GM20431 (cell line): ENCODE results near the gene IKZF1.

ENCODE experiments used
- in situ Hi-C: fragments of 300-500 bp; cut with MseI, MboI; formaldehyde crosslinking; loops from one replicate; pipeline ENCODE4 v1.15.0; 2020; ENCODE audit warnings: low sequenced_read_pairs; ENCODE audit not compliant: unreplicated experiment

Gene IKZF1

DNA sequence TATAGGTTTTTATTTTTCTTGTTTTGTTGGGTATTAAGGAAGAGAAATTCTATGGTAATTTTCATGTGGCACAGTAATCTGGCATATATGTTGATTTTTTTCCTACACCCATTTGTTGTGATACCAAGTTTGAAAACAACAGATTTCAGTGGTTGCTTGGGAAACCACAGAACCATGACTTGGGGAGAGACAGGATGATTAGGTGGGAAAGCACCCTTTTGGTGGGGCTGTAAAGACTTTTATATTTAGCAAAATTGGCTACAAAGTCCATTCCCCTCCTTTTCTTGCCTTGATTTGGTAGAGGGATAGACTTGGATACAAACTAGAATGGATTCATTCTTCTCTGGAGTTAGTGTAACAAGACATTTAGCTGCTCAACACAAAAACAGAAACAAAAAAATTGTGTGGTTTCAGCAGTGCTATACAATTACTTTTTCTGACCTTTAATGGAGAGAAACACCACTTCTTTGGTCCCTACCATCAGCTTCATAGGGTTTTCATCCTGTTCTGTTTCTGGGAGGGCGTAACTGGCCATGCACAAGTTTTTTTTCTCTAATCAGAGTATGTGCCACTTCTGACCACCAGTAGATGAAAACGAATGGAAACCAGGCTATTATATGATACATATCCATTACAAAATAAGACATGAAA, 92.9 kb downstream of the IKZF1 start:
- in situ Hi-C loops, result no loop called here

- in situ Hi-C loops, result no loop called here
Observed at GRCh38 chr7:50397971-50398324, 93.4 kb downstream of the IKZF1 start.

GRCh38 chr7:50399206-50399605, 94.7 kb downstream of the IKZF1 start:
- in situ Hi-C loops, result no loop called here

GRCh38 chr7:50399635-50400034, 95.1 kb downstream of the IKZF1 start:
- in situ Hi-C loops, result loop anchor here (25.0 kb wide), 1 partner anchor 187 kb away; no protein-coding TSS in a partner anchor

- in situ Hi-C loops, result loop anchor here (25.0 kb wide), 1 partner anchor 188 kb away; no protein-coding TSS in a partner anchor
Observed at GRCh38 chr7:50400114-50400513, 95.6 kb downstream of the IKZF1 start.

- in situ Hi-C loops, result loop anchor here (25.0 kb wide), 1 partner anchor 192 kb away; no protein-coding TSS in a partner anchor
Observed at GRCh38 chr7:50404392-50404791, 99.9 kb downstream of the IKZF1 start.

DNA sequence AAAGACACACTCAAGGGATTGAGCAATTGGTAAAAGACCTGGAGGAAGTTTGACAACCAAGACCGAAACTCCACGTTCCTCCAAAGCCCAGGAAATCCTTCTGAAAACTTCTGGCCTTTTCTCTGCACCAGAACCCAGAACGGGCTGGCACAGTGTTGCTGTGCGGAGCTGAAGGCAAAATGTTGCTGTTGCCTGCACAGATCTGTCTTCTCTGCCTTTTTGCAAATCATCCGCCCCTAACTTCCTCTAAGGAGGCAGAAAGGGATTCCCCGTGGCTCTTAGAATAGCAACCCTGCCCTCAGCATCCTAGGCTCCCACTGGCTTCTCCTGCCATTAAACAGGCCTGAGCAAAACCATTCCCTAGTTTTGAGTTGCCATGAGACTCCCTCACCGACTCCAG, 100.7 kb downstream of the IKZF1 start:
- in situ Hi-C loops, result loop anchor here (25.0 kb wide), 1 partner anchor 193 kb away; no protein-coding TSS in a partner anchor

DNA sequence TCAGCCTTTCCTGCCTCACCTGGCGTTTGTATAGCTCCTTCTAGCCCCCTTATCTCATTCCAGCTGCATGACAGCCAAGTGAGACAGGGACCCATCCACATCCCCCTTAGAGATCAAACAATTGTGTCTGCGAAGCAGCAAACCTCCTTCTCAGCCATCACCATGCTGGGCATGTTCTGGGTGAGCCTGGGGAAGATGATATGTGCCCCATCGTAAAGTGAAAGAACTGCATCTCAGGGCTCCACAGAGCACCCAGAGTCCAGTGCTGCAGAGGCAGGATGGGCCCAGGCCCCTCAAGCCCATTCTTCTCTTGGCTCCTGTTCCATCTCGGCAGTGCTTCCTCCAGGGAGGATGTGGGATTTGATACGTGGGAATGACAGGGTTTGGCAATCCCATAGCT, 102.4 kb downstream of the IKZF1 start:
- in situ Hi-C loops, result loop anchor here (25.0 kb wide), 1 partner anchor 195 kb away; no protein-coding TSS in a partner anchor

- in situ Hi-C loops, result loop anchor here (25.0 kb wide), 1 partner anchor 198 kb away; no protein-coding TSS in a partner anchor
Observed at GRCh38 chr7:50409856-50410745, 105.6 kb downstream of the IKZF1 start.

DNA sequence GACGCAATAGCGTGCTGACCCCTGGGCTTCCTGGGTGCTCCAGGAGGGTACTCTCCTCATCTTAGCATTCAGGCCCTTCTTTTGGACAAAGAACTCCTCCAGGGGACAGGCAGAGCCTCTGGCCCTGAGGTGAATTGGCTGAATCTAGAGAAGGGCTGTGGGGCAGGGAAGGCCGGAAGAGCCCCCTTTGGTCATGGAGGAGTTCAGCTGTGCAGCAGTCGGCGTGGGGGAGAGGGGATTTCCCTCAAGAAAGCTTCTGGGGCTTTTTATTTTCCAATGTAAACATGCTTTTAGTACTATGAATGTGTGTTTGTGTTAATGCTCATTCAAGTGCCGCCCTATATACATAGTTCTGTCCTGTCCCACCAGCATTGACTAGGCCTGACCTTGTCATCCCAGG, 106.8 kb downstream of the IKZF1 start:
- in situ Hi-C loops, result loop anchor here (25.0 kb wide), 1 partner anchor 199 kb away; no protein-coding TSS in a partner anchor

GRCh38 chr7:50412973-50413372, 108.5 kb downstream of the IKZF1 start:
- in situ Hi-C loops, result loop anchor here (25.0 kb wide), 1 partner anchor 201 kb away; no protein-coding TSS in a partner anchor

DNA sequence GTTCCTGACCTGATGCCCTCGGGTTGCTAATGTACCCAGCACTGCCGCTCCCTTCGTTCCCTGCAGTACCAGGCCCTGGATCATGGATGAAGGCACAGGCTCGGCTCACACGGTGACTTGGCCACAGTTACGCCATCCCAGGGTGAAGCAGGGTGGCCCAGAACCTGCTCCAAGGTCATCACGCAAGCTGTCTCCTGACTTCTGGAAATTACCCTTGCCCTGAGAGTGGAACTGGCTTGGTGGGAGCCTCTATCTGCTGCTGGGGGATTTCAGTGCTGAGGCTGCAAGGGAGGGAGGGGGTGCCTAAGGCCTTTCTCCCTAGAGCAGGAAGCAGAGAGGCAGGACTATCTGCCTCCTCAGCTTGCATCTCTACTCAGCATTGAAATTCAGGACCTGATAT, 109.0 kb downstream of the IKZF1 start:
- in situ Hi-C loops, result loop anchor here (25.0 kb wide), 1 partner anchor 201 kb away; no protein-coding TSS in a partner anchor

- in situ Hi-C loops, result loop anchor here (25.0 kb wide), 1 partner anchor 204 kb away; no protein-coding TSS in a partner anchor
Observed at GRCh38 chr7:50415844-50416364, 111.4 kb downstream of the IKZF1 start.

GRCh38 chr7:50416527-50417182, 112.1 kb downstream of the IKZF1 start:
- in situ Hi-C loops, result loop anchor here (25.0 kb wide), 1 partner anchor 204 kb away; no protein-coding TSS in a partner anchor

GRCh38 chr7:50418086-50418515, 113.6 kb downstream of the IKZF1 start:
- in situ Hi-C loops, result loop anchor here (25.0 kb wide), 1 partner anchor 206 kb away; no protein-coding TSS in a partner anchor

- in situ Hi-C loops, result loop anchor here (25.0 kb wide), 1 partner anchor 206 kb away; no protein-coding TSS in a partner anchor
Observed at GRCh38 chr7:50418526-50419290, 114.2 kb downstream of the IKZF1 start.

DNA sequence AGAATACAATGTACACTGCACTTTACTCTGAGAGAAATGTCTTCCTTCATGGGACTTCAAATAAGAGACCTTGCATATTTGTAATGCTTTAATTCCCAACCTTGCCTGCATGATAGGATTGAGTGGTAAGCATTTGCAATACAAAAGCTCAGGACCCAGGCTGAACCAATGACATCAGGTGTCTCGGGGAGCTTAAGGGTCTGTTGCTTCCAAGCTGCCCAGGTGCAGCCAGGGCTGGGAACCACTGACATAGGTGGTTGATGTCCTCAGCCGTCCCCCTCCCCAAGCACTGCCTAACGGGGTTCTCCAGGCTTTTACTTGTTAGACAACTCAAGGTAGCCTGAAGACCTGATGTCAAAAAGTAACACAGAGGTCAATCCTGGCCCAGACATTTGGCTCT, 116.5 kb downstream of the IKZF1 start:
- in situ Hi-C loops, result loop anchor here (25.0 kb wide), 1 partner anchor 209 kb away; no protein-coding TSS in a partner anchor

- in situ Hi-C loops, result loop anchor here (25.0 kb wide), 1 partner anchor 211 kb away; no protein-coding TSS in a partner anchor
Observed at GRCh38 chr7:50422858-50423257, 118.3 kb downstream of the IKZF1 start.

DNA sequence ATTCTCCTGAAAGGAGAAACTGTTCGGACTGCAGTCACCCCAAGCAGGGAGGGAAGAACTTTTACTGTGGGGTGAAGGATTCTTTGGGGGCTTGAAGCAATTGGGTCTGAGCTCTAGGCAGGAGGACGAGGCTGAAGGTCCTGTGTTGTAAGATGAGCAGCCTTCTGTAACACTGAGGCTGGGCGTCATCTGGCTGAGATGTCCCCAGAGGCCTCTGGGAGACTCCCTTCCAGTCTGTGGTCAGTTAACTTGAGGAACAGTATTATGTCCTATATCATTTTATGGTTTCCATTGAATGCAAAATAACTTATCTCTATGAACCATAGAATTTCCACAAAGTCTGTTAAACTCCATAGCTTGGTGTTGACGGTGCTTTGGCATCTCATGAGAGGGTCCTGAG, 119.3 kb downstream of the IKZF1 start:
- in situ Hi-C loops, result loop anchor here (25.0 kb wide), 1 partner anchor 212 kb away; no protein-coding TSS in a partner anchor
